PC-3 (cell line): ENCODE results near the gene BIRC6. TPM values are rescaled to one million over a fixed set of nuclear protein-coding genes. Genes with fewer than 3 reads are reported as not detected.
A peak's percentile ranks its signal among the peaks of the same experiment; 100 is the strongest.

Experiments
- ATAC-seq: fragments of 200-7000 bp; cut with Tn5 transposase; 2 replicates; pipeline ENCODE4 v1.9.1; 2020; ENCODE audit warnings: mild to moderate bottlenecking, moderate library complexity
- BruUV-seq: library from RNA; stranded (reverse); fragments of 400-500 nt; replicated peaks from 2 replicates; lab custom pipeline; 2021; lab: Mats Ljungman, UMichigan
- CTCF ChIA-PET: fragments of 300-600 bp; sonication (Branson Sonifier 250); formaldehyde crosslinking; loops from one replicate; lab custom pipeline; 2022; ENCODE audit warnings: antibody characterized with exemption; lab: Charles Lee
- POLR2A ChIA-PET: fragments of 300-600 bp; sonication (Branson Sonifier 250); formaldehyde crosslinking; loops from one replicate; lab custom pipeline; 2022; ENCODE audit warnings: antibody characterized with exemption; ENCODE audit not compliant: unreplicated experiment; lab: Charles Lee
- DNase-seq: peaks from one replicate; pipeline ENCODE4 v3.0.0-alpha.2; 2015
- H2AFZ ChIP-seq: fragments of 300-600 bp; sonication (generic); 2 replicates; pipeline ENCODE4 v1.6.0; 2016; ENCODE audit warnings: antibody characterized with exemption, low read length
- H3F3A ChIP-seq: fragments of 300-600 bp; sonication (generic); one replicate; pipeline ENCODE4 v1.6.0; 2017; ENCODE audit warnings: antibody characterized with exemption, low read length, control low read depth, mild to moderate bottlenecking; ENCODE audit not compliant: unreplicated experiment
- H3K27ac ChIP-seq: fragments of 300-600 bp; sonication (generic); 2 replicates; pipeline ENCODE4 v1.5.1; 2016; ENCODE audit warnings: mild to moderate bottlenecking, low read length
- H3K27me3 ChIP-seq: fragments of 300-600 bp; sonication (generic); 2 replicates; pipeline ENCODE4 v1.6.1; 2016; ENCODE audit warnings: low read length, mixed read lengths
- H3K36me3 ChIP-seq: fragments of 300-600 bp; sonication (generic); 2 replicates; pipeline ENCODE4 v1.6.1; 2016; ENCODE audit warnings: low read depth, mixed run types, low read length, mixed read lengths
- H3K4me1 ChIP-seq: fragments of 300-600 bp; sonication (generic); 2 replicates; pipeline ENCODE4 v1.5.1; 2016; ENCODE audit warnings: low read length; ENCODE audit not compliant: insufficient read depth
- H3K4me2 ChIP-seq: fragments of 300-600 bp; sonication (generic); 2 replicates; pipeline ENCODE4 v1.6.0; 2016; ENCODE audit warnings: low read length
- H3K4me3 ChIP-seq: fragments of 300-600 bp; sonication (generic); 2 replicates; pipeline ENCODE4 v1.5.1; 2016; ENCODE audit warnings: mild to moderate bottlenecking, low read length, mixed read lengths
- H3K79me2 ChIP-seq: fragments of 300-600 bp; sonication (generic); 2 replicates; pipeline ENCODE4 v1.6.1; 2017; ENCODE audit warnings: low read length, mixed read lengths
- H3K9ac ChIP-seq: fragments of 300-600 bp; sonication (generic); 2 replicates; pipeline ENCODE4 v1.6.0; 2016; ENCODE audit warnings: mild to moderate bottlenecking, low read length
- H3K9me2 ChIP-seq: fragments of 300-600 bp; sonication (generic); replicated peaks from 2 replicates; pipeline ENCODE4 v1.6.1; 2016; ENCODE audit warnings: mixed run types, low read length, mixed read lengths
- H3K9me3 ChIP-seq: fragments of 300-600 bp; sonication (generic); 2 replicates; pipeline ENCODE4 v1.6.1; 2016; ENCODE audit warnings: low read length, mixed read lengths
- H4K20me1 ChIP-seq: fragments of 300-600 bp; sonication (generic); 2 replicates; pipeline ENCODE4 v1.6.1; 2016; ENCODE audit warnings: low read length, mixed read lengths
- CTCF ChIP-seq: fragments of 300-600 bp; sonication (generic); conservative IDR thresholded peaks from 2 replicates; pipeline ENCODE4 v1.5.1; 2017; ENCODE audit warnings: antibody characterized with exemption, low read depth, mild to moderate bottlenecking, low read length
- EZH2 ChIP-seq: fragments of 300-600 bp; sonication (generic); IDR thresholded peaks from one replicate; pipeline ENCODE4 v1.6.1; 2017; ENCODE audit warnings: antibody characterized with exemption, mild to moderate bottlenecking, low read length; ENCODE audit not compliant: unreplicated experiment
- EZH2phosphoT487 ChIP-seq: fragments of 300-600 bp; sonication (generic); IDR thresholded peaks from 2 replicates; pipeline ENCODE4 v1.6.1; 2018; ENCODE audit warnings: mild to moderate bottlenecking, antibody characterized with exemption, low read length, borderline replicate concordance
- intact Hi-C: fragments of 100-400 bp; cut with micrococcal nuclease; formaldehyde crosslinking; loops from 2 replicates; pipeline ENCODE4 v1.9.0; 2023
- total RNA-seq: library from RNA; depleted of rRNA; stranded (reverse); fragments of >200 nt; gene quantifications from 2 replicates; pipeline ENCODE4 v1.2.3, GENCODE V29; 2014

The BIRC6 gene
- total RNA-seq, 1 experiment from 2014 or later = 74.7 TPM

- H3K4me2 ChIP-seq = no peak overlapping the region
- POLR2A ChIA-PET = no interaction called here
These were observed 148.2 kb downstream of the BIRC6 start for GRCh38 chr2:32504877-32505478.

GRCh38 chr2:32506446-32506845 is 149.6 kb downstream of the BIRC6 start:
- no peaks in the 10 kb centered on the region for H3K9me2 ChIP-seq
- H4K20me1 ChIP-seq = no peaks in the 10 kb centered on the region
- no peak overlapping the region for H3K27ac ChIP-seq
- no peak overlapping the region for H3K9ac ChIP-seq
- H3K36me3 ChIP-seq = peaks cover 43% of the 10 kb centered on the region
- no peak overlapping the region for H3K4me2 ChIP-seq
- H3K9me3 ChIP-seq = no peaks in the 10 kb centered on the region
- ATAC-seq (no peak), DNase-seq (no peak)
- no peak overlapping the region for H3K4me3 ChIP-seq
- intact Hi-C loops = no loop called here
- H3K4me1 ChIP-seq = no peaks in the 10 kb centered on the region
- BruUV-seq = no TSS peak
- H3K79me2 ChIP-seq = no peaks in the 10 kb centered on the region
- CTCF ChIA-PET = no interaction called here
- POLR2A ChIA-PET = no interaction called here
- no peak overlapping the region for H2AFZ ChIP-seq
- H3K27me3 ChIP-seq = no peaks in the 10 kb centered on the region
- no peaks in the 10 kb centered on the region for H3F3A ChIP-seq
- no peak for TF ChIP-seq EZH2phosphoT487
- no peak for TF ChIP-seq CTCF
- TF ChIP-seq EZH2 = no peak

More at GRCh38 chr2:32504877-32505478, 148.2 kb downstream of the BIRC6 start:
- DNase-seq (no peak), ATAC-seq (no peak)
- H3K4me1 ChIP-seq = no peaks in the 10 kb centered on the region
- intact Hi-C loops = no loop called here
- no peak overlapping the region for H3K4me3 ChIP-seq
- no TSS peak for BruUV-seq
- H3K9ac ChIP-seq = no peak overlapping the region
- no peaks in the 10 kb centered on the region for H3K79me2 ChIP-seq
- H3K27ac ChIP-seq = no peak overlapping the region
- CTCF ChIA-PET = no interaction called here
- H3K9me2 ChIP-seq = no peaks in the 10 kb centered on the region
- no peak overlapping the region for H2AFZ ChIP-seq
- peaks cover 41% of the 10 kb centered on the region for H3K36me3 ChIP-seq
- H3K27me3 ChIP-seq = no peaks in the 10 kb centered on the region
- H4K20me1 ChIP-seq = no peaks in the 10 kb centered on the region
- no peaks in the 10 kb centered on the region for H3K9me3 ChIP-seq
- TF ChIP-seq EZH2 = no peak
- no peak for TF ChIP-seq EZH2phosphoT487
- TF ChIP-seq CTCF = no peak
- H3F3A ChIP-seq = no peaks in the 10 kb centered on the region

GRCh38 chr2:32514946-32515345 is 158.1 kb downstream of the BIRC6 start:
- Histone ChIP-seq H3F3A (no peaks in the 10 kb centered on the region), H2AFZ (no peak overlapping the region), H3K4me3 (no peak overlapping the region), H3K27me3 (no peaks in the 10 kb centered on the region), H3K27ac (no peak overlapping the region), H3K9me2 (no peaks in the 10 kb centered on the region), H3K4me2 (no peak overlapping the region), H3K4me1 (no peaks in the 10 kb centered on the region), H4K20me1 (no peaks in the 10 kb centered on the region), H3K9ac (no peak overlapping the region), H3K9me3 (no peaks in the 10 kb centered on the region), H3K79me2 (no peaks in the 10 kb centered on the region), H3K36me3 (peaks cover 46% of the 10 kb centered on the region)
- BruUV-seq = TSS peak; percentile 23
- intact Hi-C loops = no loop called here
- ChIA-PET CTCF (no interaction called here), POLR2A (no interaction called here)
- no peak for DNase-seq
- no peak for ATAC-seq
- TF ChIP-seq EZH2 = no peak
- TF ChIP-seq CTCF = no peak
- no peak for TF ChIP-seq EZH2phosphoT487
